Peyer's patch (tissue), 4 donors: ENCODE results near the gene ADGRD1.

Experiments used
- POLR2A ChIP-seq, 2 donors: fragments of 450-650 bp; IDR thresholded peaks; one replicate each; pipeline ENCODE4 v1.5.1; 2017; ENCODE audit warnings: antibody characterized with exemption in 2 of 2, mild to moderate bottlenecking in 2 of 2, moderate library complexity in 2 of 2
- TF ChIP-seq, protein P1 (sequence below), 6 experiments: fragments of 450-650 bp in 4 of 6; fragments of 200-600 bp in 2 of 6; sonication (generic) in 1 of 6; IDR thresholded peaks; one replicate each; pipeline ENCODE4 v1.5.1; 2017 to 2019; ENCODE audit warnings: antibody characterized with exemption in 6 of 6, mild to moderate bottlenecking in 3 of 6, moderate library complexity in 1 of 6

DNA sequence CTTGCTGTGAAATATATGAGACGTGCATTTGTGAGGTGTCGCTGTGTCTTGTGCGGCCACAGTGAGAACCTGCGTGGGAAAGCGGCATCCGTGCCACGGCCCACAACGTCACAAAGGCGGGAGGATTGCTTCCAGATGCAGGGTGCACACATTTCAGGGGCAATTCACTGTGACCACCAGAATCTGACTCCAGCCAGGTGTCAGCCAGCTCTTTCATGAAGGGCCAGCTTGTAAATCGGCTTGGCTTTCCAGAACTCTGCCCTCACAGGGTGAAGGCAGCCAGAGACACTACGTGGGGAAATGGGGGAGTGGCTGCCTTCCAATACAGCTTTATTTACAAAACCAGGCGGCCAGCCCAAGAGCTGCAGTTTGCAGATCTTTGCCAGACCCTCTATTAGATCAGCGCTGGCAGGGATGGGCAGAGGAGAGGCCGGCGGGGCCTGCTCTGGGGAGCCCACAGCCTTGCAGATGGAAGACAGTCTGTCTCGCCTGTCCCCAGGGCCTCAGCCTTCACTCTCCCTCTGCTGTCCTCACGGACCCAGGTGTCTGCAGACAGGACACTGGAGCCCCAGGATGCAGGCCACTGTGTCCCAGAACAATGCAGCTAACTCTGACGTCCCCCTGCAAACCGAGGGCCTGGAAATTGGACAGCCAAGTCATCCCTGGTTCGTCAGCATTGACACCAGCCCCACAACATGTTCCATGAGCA lies 53.5 kb downstream of the ADGRD1 start:
- TF ChIP-seq, protein P1, sequence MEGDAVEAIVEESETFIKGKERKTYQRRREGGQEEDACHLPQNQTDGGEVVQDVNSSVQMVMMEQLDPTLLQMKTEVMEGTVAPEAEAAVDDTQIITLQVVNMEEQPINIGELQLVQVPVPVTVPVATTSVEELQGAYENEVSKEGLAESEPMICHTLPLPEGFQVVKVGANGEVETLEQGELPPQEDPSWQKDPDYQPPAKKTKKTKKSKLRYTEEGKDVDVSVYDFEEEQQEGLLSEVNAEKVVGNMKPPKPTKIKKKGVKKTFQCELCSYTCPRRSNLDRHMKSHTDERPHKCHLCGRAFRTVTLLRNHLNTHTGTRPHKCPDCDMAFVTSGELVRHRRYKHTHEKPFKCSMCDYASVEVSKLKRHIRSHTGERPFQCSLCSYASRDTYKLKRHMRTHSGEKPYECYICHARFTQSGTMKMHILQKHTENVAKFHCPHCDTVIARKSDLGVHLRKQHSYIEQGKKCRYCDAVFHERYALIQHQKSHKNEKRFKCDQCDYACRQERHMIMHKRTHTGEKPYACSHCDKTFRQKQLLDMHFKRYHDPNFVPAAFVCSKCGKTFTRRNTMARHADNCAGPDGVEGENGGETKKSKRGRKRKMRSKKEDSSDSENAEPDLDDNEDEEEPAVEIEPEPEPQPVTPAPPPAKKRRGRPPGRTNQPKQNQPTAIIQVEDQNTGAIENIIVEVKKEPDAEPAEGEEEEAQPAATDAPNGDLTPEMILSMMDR (IDR thresholded peaks at IDR 0.05) = no peak
- TF ChIP-seq POLR2A (IDR thresholded peaks at IDR 0.05) = no peak
